ENCODE measurements around the gene ACBD6.

DNA sequence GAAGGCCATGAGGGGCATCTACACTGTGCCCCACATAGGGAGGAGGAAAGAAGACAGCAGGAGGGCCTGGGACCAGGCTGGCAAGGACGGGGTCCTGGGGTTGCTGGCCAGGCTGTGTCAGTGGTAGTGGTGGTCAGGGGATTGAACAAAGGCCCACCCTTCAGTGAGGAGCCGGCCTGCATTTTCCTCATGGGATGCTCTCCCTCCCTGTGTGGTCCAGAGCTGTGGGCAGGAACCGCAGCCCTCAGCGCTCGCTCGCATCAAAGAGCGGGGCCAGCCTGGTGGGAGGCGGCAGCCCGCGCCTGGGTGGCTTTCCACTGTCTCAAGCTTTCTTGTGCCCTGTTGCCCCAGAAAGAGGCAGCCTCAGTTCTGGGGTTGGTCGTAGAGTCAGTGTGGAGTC is 247.5 kb downstream of the ACBD6 start:
- TF ChIP-seq, protein P1, sequence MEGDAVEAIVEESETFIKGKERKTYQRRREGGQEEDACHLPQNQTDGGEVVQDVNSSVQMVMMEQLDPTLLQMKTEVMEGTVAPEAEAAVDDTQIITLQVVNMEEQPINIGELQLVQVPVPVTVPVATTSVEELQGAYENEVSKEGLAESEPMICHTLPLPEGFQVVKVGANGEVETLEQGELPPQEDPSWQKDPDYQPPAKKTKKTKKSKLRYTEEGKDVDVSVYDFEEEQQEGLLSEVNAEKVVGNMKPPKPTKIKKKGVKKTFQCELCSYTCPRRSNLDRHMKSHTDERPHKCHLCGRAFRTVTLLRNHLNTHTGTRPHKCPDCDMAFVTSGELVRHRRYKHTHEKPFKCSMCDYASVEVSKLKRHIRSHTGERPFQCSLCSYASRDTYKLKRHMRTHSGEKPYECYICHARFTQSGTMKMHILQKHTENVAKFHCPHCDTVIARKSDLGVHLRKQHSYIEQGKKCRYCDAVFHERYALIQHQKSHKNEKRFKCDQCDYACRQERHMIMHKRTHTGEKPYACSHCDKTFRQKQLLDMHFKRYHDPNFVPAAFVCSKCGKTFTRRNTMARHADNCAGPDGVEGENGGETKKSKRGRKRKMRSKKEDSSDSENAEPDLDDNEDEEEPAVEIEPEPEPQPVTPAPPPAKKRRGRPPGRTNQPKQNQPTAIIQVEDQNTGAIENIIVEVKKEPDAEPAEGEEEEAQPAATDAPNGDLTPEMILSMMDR (IDR thresholded peaks at IDR 0.05) = no peak
- TF ChIP-seq POLR2A (IDR thresholded peaks at IDR 0.05) = no peak
